ENCODE results near the gene MEIS2.
A peak's percentile ranks its signal among the peaks of the same experiment; 100 is the strongest.

MEIS2 gene

GRCh38 chr15:37112971-37113670 lies 12.8 kb upstream of the MEIS2 start:
- H3K4me3 ChIP-seq (ENCODE audit: low read length in 2 of 2) = no peak overlapping the region
- no peaks in the 10 kb centered on the region for H3K9me3 ChIP-seq (ENCODE audit: control insufficient read depth in 2 of 2, low read length in 2 of 2)
- H3K36me3 ChIP-seq (ENCODE audit: control insufficient read depth in 2 of 2, insufficient read depth in 2 of 2, low read length in 2 of 2) = no peaks in the 10 kb centered on the region
- H3K27ac ChIP-seq (ENCODE audit: low read length) = no peak overlapping the region
- no peak overlapping the region for H3K9ac ChIP-seq (ENCODE audit: low read length in 2 of 2)
- H3K4me1 ChIP-seq (ENCODE audit: control insufficient read depth, insufficient read depth, low read length) = peaks cover 6% of the 10 kb centered on the region
- H3K27me3 ChIP-seq (ENCODE audit: control insufficient read depth in 1 of 2, insufficient read depth in 2 of 2, low read length in 2 of 2) = peaks cover 0 to 12% of the 10 kb centered on the region in 2 donors

- Histone ChIP-seq H3K9me3 (ENCODE audit: control insufficient read depth in 2 of 2, low read length in 2 of 2) (no peaks in the 10 kb centered on the region), H3K4me3 (ENCODE audit: low read length in 2 of 2) (no peak overlapping the region), H3K9ac (ENCODE audit: low read length in 2 of 2) (no peak overlapping the region), H3K27me3 (ENCODE audit: control insufficient read depth in 1 of 2, insufficient read depth in 2 of 2, low read length in 2 of 2) (peaks cover 0 to 16% of the 10 kb centered on the region in 2 donors), H3K4me1 (ENCODE audit: control insufficient read depth, insufficient read depth, low read length) (peaks cover 6% of the 10 kb centered on the region), H3K36me3 (ENCODE audit: control insufficient read depth in 2 of 2, insufficient read depth in 2 of 2, low read length in 2 of 2) (no peaks in the 10 kb centered on the region), H3K27ac (ENCODE audit: low read length) (peak overlapping the region; percentile 92)
These were observed 11.8 kb upstream of the MEIS2 start for GRCh38 chr15:37112171-37112570.

GRCh38 chr15:37111427-37111717 lies 11.0 kb upstream of the MEIS2 start:
- Histone ChIP-seq H3K36me3 (ENCODE audit: control insufficient read depth in 2 of 2, insufficient read depth in 2 of 2, low read length in 2 of 2) (no peaks in the 10 kb centered on the region), H3K27me3 (ENCODE audit: control insufficient read depth in 1 of 2, insufficient read depth in 2 of 2, low read length in 2 of 2) (peaks cover 0 to 21% of the 10 kb centered on the region in 2 donors), H3K4me1 (ENCODE audit: control insufficient read depth, insufficient read depth, low read length) (peaks cover 6% of the 10 kb centered on the region), H3K9ac (ENCODE audit: low read length in 2 of 2) (peak overlapping the region; percentile 45 to 79), H3K4me3 (ENCODE audit: low read length in 2 of 2) (peak overlapping the region; percentile 48 to 74), H3K9me3 (ENCODE audit: control insufficient read depth in 2 of 2, low read length in 2 of 2) (no peaks in the 10 kb centered on the region), H3K27ac (ENCODE audit: low read length) (peak overlapping the region; percentile 92)

GRCh38 chr15:37109872-37110572 lies 9.7 kb upstream of the MEIS2 start:
- Histone ChIP-seq H3K9ac (ENCODE audit: low read length in 2 of 2) (peak overlapping the region; percentile 45 to 79), H3K4me3 (ENCODE audit: low read length in 2 of 2) (peak overlapping the region; percentile 48 to 74), H3K27me3 (ENCODE audit: control insufficient read depth in 1 of 2, insufficient read depth in 2 of 2, low read length in 2 of 2) (peaks cover 0 to 21% of the 10 kb centered on the region in 2 donors), H3K36me3 (ENCODE audit: control insufficient read depth in 2 of 2, insufficient read depth in 2 of 2, low read length in 2 of 2) (no peaks in the 10 kb centered on the region), H3K4me1 (ENCODE audit: control insufficient read depth, insufficient read depth, low read length) (peaks cover 6% of the 10 kb centered on the region), H3K27ac (ENCODE audit: low read length) (peak overlapping the region; percentile 92), H3K9me3 (ENCODE audit: control insufficient read depth in 2 of 2, low read length in 2 of 2) (no peaks in the 10 kb centered on the region)

GRCh38 chr15:37109168-37109871 lies 9.0 kb upstream of the MEIS2 start:
- H3K36me3 ChIP-seq (ENCODE audit: control insufficient read depth in 2 of 2, insufficient read depth in 2 of 2, low read length in 2 of 2) = no peaks in the 10 kb centered on the region
- H3K27ac ChIP-seq (ENCODE audit: low read length) = peak overlapping the region; percentile 92
- H3K4me1 ChIP-seq (ENCODE audit: control insufficient read depth, insufficient read depth, low read length) = peaks cover 6% of the 10 kb centered on the region
- H3K9ac ChIP-seq (ENCODE audit: low read length in 2 of 2) = no peak overlapping the region
- peaks cover 0 to 21% of the 10 kb centered on the region in 2 donors for H3K27me3 ChIP-seq (ENCODE audit: control insufficient read depth in 1 of 2, insufficient read depth in 2 of 2, low read length in 2 of 2)
- H3K9me3 ChIP-seq (ENCODE audit: control insufficient read depth in 2 of 2, low read length in 2 of 2) = no peaks in the 10 kb centered on the region
- peak overlapping the region in 1 of 2 donors; percentile 74 for H3K4me3 ChIP-seq (ENCODE audit: low read length in 2 of 2)

- H3K27me3 ChIP-seq (ENCODE audit: control insufficient read depth in 1 of 2, insufficient read depth in 2 of 2, low read length in 2 of 2) = peaks cover 0 to 21% of the 10 kb centered on the region in 2 donors
These were observed 8.2 kb upstream of the MEIS2 start for GRCh38 chr15:37108381-37109167.

GRCh38 chr15:37107744-37108380 lies 7.5 kb upstream of the MEIS2 start:
- Histone ChIP-seq H3K27ac (ENCODE audit: low read length) (peak overlapping the region; percentile 92), H3K9ac (ENCODE audit: low read length in 2 of 2) (no peak overlapping the region), H3K9me3 (ENCODE audit: control insufficient read depth in 2 of 2, low read length in 2 of 2) (no peaks in the 10 kb centered on the region), H3K4me1 (ENCODE audit: control insufficient read depth, insufficient read depth, low read length) (peaks cover 6% of the 10 kb centered on the region), H3K36me3 (ENCODE audit: control insufficient read depth in 2 of 2, insufficient read depth in 2 of 2, low read length in 2 of 2) (no peaks in the 10 kb centered on the region), H3K27me3 (ENCODE audit: control insufficient read depth in 1 of 2, insufficient read depth in 2 of 2, low read length in 2 of 2) (peaks cover 0 to 21% of the 10 kb centered on the region in 2 donors), H3K4me3 (ENCODE audit: low read length in 2 of 2) (no peak overlapping the region)

More at GRCh38 chr15:37108381-37109167, 8.2 kb upstream of the MEIS2 start:
- no peaks in the 10 kb centered on the region for H3K36me3 ChIP-seq (ENCODE audit: control insufficient read depth in 2 of 2, insufficient read depth in 2 of 2, low read length in 2 of 2)
- no peak overlapping the region for H3K9ac ChIP-seq (ENCODE audit: low read length in 2 of 2)
- no peaks in the 10 kb centered on the region for H3K9me3 ChIP-seq (ENCODE audit: control insufficient read depth in 2 of 2, low read length in 2 of 2)
- peak overlapping the region; percentile 92 for H3K27ac ChIP-seq (ENCODE audit: low read length)
- H3K4me3 ChIP-seq (ENCODE audit: low read length in 2 of 2) = no peak overlapping the region
- peaks cover 6% of the 10 kb centered on the region for H3K4me1 ChIP-seq (ENCODE audit: control insufficient read depth, insufficient read depth, low read length)

- Histone ChIP-seq H3K9ac (ENCODE audit: low read length in 2 of 2) (peak overlapping the region in 1 of 2 donors; percentile 2), H3K4me3 (ENCODE audit: low read length in 2 of 2) (peak overlapping the region in 1 of 2 donors; percentile 55), H3K27ac (ENCODE audit: low read length) (peak overlapping the region; percentile 92)
These were observed 6.9 kb upstream of the MEIS2 start for GRCh38 chr15:37107071-37107743.

GRCh38 chr15:37106490-37107001 lies 6.2 kb upstream of the MEIS2 start:
- H3K4me3 ChIP-seq (ENCODE audit: low read length in 2 of 2) = peak overlapping the region; percentile 20 to 62
- H3K27me3 ChIP-seq (ENCODE audit: control insufficient read depth in 1 of 2, insufficient read depth in 2 of 2, low read length in 2 of 2) = peaks cover 0 to 21% of the 10 kb centered on the region in 2 donors
- no peaks in the 10 kb centered on the region for H3K9me3 ChIP-seq (ENCODE audit: control insufficient read depth in 2 of 2, low read length in 2 of 2)
- no peaks in the 10 kb centered on the region for H3K36me3 ChIP-seq (ENCODE audit: control insufficient read depth in 2 of 2, insufficient read depth in 2 of 2, low read length in 2 of 2)
- peak overlapping the region; percentile 92 for H3K27ac ChIP-seq (ENCODE audit: low read length)
- peaks cover 6% of the 10 kb centered on the region for H3K4me1 ChIP-seq (ENCODE audit: control insufficient read depth, insufficient read depth, low read length)
- peak overlapping the region; percentile 28 to 29 for H3K9ac ChIP-seq (ENCODE audit: low read length in 2 of 2)

More at GRCh38 chr15:37107071-37107743, 6.9 kb upstream of the MEIS2 start:
- Histone ChIP-seq H3K4me1 (ENCODE audit: control insufficient read depth, insufficient read depth, low read length) (peaks cover 6% of the 10 kb centered on the region), H3K27me3 (ENCODE audit: control insufficient read depth in 1 of 2, insufficient read depth in 2 of 2, low read length in 2 of 2) (peaks cover 0 to 21% of the 10 kb centered on the region in 2 donors), H3K36me3 (ENCODE audit: control insufficient read depth in 2 of 2, insufficient read depth in 2 of 2, low read length in 2 of 2) (no peaks in the 10 kb centered on the region), H3K9me3 (ENCODE audit: control insufficient read depth in 2 of 2, low read length in 2 of 2) (no peaks in the 10 kb centered on the region)

All from stomach smooth muscle (tissue), 2 donors.